Fibroblast of skin of left biceps (primary cell): ENCODE results near the gene CDH4.

Experiments used
- DNase-seq, 2 experiments: peaks; one replicate each; pipeline ENCODE4 v3.0.0-alpha.2; 2013; ENCODE audit warnings: low read depth in 2 of 2

The CDH4 gene

GRCh38 chr20:61954276-61955021 is 702.4 kb downstream of the CDH4 start:
- no peak for DNase-seq

- no peak for DNase-seq
Observed at GRCh38 chr20:61955668-61956395, 703.8 kb downstream of the CDH4 start.

- no peak for DNase-seq
Observed at GRCh38 chr20:61956396-61957342, 704.6 kb downstream of the CDH4 start.

GRCh38 chr20:61957961-61958715 is 706.1 kb downstream of the CDH4 start:
- no peak for DNase-seq

GRCh38 chr20:61958773-61959700 is 707.0 kb downstream of the CDH4 start:
- DNase-seq, result no peak

GRCh38 chr20:61960836-61961235 is 708.8 kb downstream of the CDH4 start:
- DNase-seq, result no peak

GRCh38 chr20:61963149-61963548 is 711.1 kb downstream of the CDH4 start:
- DNase-seq, result no peak

- no peak for DNase-seq
Observed at GRCh38 chr20:61963885-61964674, 712.0 kb downstream of the CDH4 start.

GRCh38 chr20:61964675-61965605 is 712.9 kb downstream of the CDH4 start:
- no peak for DNase-seq

- no peak for DNase-seq
Observed at GRCh38 chr20:61965606-61966491, 713.8 kb downstream of the CDH4 start.

- DNase-seq, result no peak
Observed at GRCh38 chr20:61966492-61967244, 714.6 kb downstream of the CDH4 start.

- DNase-seq, result no peak
Observed at GRCh38 chr20:61967300-61967699, 715.2 kb downstream of the CDH4 start.

GRCh38 chr20:61968036-61968810 is 716.2 kb downstream of the CDH4 start:
- DNase-seq, result no peak

- DNase-seq, result no peak
Observed at GRCh38 chr20:61968932-61969331, 716.9 kb downstream of the CDH4 start.

- DNase-seq, result no peak
Observed at GRCh38 chr20:61969806-61970205, 717.7 kb downstream of the CDH4 start.

- no peak for DNase-seq
Observed at GRCh38 chr20:61970357-61970756, 718.3 kb downstream of the CDH4 start.
